ENCODE data around the gene ASB1. TPM values are rescaled to one million over a fixed set of nuclear protein-coding genes. Genes with fewer than 3 reads are reported as not detected.

Gene ASB1
- total RNA-seq, 2 donors from 2014 or later: 19.3 to 22.4 TPM

DNA sequence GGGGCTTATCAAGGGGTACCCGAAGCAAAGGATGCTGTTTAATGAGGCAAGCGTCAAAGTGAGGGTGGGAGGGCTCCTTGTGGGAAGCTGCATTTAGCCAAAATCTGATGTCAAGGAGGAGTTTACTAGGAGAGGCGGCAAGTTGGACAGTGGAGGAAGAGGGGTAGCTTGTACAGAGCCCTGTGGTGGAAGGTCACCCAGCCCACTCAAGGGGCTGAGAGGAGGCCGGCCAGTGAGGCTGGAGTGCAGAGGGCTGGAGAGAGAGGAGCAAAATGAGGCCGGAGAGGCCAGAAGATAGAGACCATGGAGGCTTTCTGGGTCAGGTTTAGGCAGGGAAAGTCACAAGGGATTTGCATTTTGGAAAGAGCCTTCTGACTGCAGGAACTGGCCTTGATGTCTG is 49.5 kb downstream of the ASB1 start:
- Histone ChIP-seq H3K4me3 (no peak overlapping the region), H3K27ac (no peak overlapping the region), H3K9ac (ENCODE audit: low read depth in 2 of 2, low read length in 2 of 2) (no peak overlapping the region), H3K27me3 (no peaks in the 10 kb centered on the region), H3K4me1 (no peaks in the 10 kb centered on the region), H3K9me3 (no peaks in the 10 kb centered on the region), H3K36me3 (no peaks in the 10 kb centered on the region)
- TF ChIP-seq, protein P1, sequence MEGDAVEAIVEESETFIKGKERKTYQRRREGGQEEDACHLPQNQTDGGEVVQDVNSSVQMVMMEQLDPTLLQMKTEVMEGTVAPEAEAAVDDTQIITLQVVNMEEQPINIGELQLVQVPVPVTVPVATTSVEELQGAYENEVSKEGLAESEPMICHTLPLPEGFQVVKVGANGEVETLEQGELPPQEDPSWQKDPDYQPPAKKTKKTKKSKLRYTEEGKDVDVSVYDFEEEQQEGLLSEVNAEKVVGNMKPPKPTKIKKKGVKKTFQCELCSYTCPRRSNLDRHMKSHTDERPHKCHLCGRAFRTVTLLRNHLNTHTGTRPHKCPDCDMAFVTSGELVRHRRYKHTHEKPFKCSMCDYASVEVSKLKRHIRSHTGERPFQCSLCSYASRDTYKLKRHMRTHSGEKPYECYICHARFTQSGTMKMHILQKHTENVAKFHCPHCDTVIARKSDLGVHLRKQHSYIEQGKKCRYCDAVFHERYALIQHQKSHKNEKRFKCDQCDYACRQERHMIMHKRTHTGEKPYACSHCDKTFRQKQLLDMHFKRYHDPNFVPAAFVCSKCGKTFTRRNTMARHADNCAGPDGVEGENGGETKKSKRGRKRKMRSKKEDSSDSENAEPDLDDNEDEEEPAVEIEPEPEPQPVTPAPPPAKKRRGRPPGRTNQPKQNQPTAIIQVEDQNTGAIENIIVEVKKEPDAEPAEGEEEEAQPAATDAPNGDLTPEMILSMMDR (IDR thresholded peaks at IDR 0.05): no peak
- DNase-seq: peak; percentile 13
- intact Hi-C loops (cut with DNase I): no loop called here

- TF ChIP-seq, protein P1 (IDR thresholded peaks at IDR 0.05): no peak
- intact Hi-C loops (cut with DNase I): no loop called here
- Histone ChIP-seq H3K4me1 (no peaks in the 10 kb centered on the region), H3K27me3 (no peaks in the 10 kb centered on the region), H3K27ac (no peak overlapping the region), H3K9ac (ENCODE audit: low read depth in 2 of 2, low read length in 2 of 2) (no peak overlapping the region), H3K9me3 (no peaks in the 10 kb centered on the region), H3K4me3 (no peak overlapping the region), H3K36me3 (no peaks in the 10 kb centered on the region)
- no peak for DNase-seq
Measured at GRCh38 chr2:238478216-238478615, 51.5 kb downstream of the ASB1 start.

DNA sequence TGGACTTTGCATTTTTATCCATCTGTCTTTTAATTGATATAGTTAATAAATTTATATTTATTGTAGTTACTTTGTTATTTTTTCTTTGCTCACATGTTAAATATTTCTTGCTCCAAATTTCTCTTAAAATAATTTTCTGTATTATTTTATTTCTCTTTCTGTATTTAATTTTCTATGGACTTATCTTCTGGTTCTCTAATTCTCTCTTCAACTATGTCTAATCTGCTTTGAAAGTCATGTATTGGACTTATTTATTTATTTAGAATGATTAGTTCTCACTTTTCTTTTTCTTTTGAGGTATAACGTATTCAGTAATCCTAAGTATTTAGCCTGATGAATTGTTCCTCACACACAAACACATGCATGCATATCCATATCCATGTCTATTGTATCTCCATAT is 53.1 kb downstream of the ASB1 start:
- Histone ChIP-seq H3K4me1 (no peaks in the 10 kb centered on the region), H3K27me3 (no peaks in the 10 kb centered on the region), H3K4me3 (no peak overlapping the region), H3K9ac (ENCODE audit: low read depth in 2 of 2, low read length in 2 of 2) (no peak overlapping the region), H3K9me3 (no peaks in the 10 kb centered on the region), H3K27ac (no peak overlapping the region), H3K36me3 (no peaks in the 10 kb centered on the region)
- TF ChIP-seq, protein P1 (IDR thresholded peaks at IDR 0.05): no peak
- intact Hi-C loops (cut with DNase I): no loop called here
- DNase-seq: no peak

DNA sequence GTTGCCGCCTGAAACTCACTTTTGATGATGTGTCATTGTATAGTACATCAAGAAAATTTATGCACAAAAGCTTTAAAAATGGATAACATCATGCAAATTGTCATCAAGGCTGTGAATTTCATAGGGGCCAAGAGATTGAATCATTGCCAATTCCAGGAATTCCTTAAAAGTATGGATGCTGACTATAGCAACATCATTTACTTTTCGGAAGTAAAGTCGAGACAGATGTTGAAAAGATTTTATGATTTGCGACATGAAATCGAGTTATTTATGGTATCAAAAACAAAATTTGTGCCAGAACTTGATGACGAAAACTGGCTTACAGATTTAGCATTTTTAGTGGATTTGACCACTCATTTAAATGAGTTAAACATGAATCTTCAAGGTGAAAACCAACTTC is 56.3 kb downstream of the ASB1 start:
- intact Hi-C loops (cut with DNase I): no loop called here
- TF ChIP-seq, protein P1 (IDR thresholded peaks at IDR 0.05): no peak

GRCh38 chr2:238483656-238484055 is 56.9 kb downstream of the ASB1 start:
- no peaks in the 10 kb centered on the region for H3K9me3 ChIP-seq
- DNase-seq: no peak
- H3K4me3 ChIP-seq: no peak overlapping the region
- intact Hi-C loops (cut with DNase I): no loop called here
- no peak overlapping the region for H3K27ac ChIP-seq
- H3K27me3 ChIP-seq: no peaks in the 10 kb centered on the region
- no peaks in the 10 kb centered on the region for H3K36me3 ChIP-seq
- H3K4me1 ChIP-seq: no peaks in the 10 kb centered on the region
- H3K9ac ChIP-seq (ENCODE audit: low read depth in 2 of 2, low read length in 2 of 2): no peak overlapping the region
- TF ChIP-seq, protein P1 (IDR thresholded peaks at IDR 0.05): no peak

More for the DNA sequence above, 56.3 kb downstream of the ASB1 start:
- Histone ChIP-seq H3K9ac (ENCODE audit: low read depth in 2 of 2, low read length in 2 of 2) (no peak overlapping the region), H3K27ac (no peak overlapping the region), H3K4me1 (no peaks in the 10 kb centered on the region), H3K4me3 (no peak overlapping the region), H3K36me3 (no peaks in the 10 kb centered on the region), H3K9me3 (no peaks in the 10 kb centered on the region), H3K27me3 (no peaks in the 10 kb centered on the region)
- DNase-seq: no peak
